Activated CD8-positive, alpha-beta memory T cell treated with anti-CD3 and anti-CD28 coated beads, Interleukin-2, amount 50 U/mL, for 24 hours (primary cell): ENCODE data around the gene PRAC1.

Experiments
- DNase-seq: peaks from one replicate; pipeline ENCODE4 v3.0.0-alpha.2; 2020; ENCODE audit errors: extremely low read depth

The PRAC1 gene

GRCh38 chr17:48704361-48705248 is 17.7 kb downstream of the PRAC1 start:
- no peak for DNase-seq

DNA sequence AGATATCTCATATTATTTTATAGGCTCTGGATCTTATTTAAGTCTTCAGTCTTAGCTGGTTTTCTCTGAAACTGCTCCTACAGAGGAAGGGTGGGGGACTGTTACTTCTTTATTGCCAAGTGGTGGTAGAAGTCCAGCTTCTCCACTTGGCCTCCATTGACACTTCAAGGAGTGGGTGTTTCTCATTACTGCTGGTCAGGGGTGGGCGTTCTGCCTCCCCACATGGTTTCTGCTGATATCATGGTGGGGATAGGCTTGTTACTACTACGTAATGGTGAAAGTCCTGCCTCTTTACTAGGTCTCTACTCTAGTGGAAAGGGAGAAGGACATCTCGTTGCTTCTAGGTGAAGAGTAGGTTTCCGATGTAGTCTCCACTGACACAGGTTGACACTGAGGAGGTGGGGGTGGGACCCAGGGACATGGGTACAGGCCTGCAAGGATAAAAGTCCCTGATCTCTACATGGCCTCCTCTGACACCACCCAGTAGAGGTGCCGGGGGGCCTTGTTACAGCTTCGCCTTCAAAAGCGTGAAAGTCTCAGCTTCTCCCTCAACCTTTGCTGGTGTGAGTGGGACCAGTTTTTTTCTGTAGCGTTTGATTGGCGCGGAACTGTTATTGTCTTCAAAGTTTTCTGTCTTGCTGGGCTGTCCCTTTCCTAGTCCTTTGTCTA is 20.3 kb downstream of the PRAC1 start:
- DNase-seq, result no peak

- no peak for DNase-seq
Observed at GRCh38 chr17:48693178-48693577, 29.1 kb downstream of the PRAC1 start.

DNA sequence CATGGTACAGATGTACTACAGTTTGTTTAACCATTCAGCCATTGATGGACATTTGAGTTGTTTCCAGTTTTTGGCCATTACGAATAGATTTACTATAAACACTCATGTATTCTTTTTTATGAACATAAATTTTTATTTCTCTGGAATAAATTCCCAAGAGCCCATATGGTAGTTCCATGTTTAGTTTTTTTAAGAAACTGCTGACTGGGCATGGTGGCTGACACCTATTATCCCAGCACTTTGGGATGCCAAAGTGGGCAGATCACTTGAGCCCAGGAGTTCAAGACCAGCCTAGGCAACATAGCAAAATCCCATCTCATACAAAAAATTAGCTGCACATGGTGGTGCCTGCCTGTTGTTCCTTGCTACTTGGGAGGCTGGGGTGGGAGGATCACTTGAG is 30.3 kb downstream of the PRAC1 start:
- no peak for DNase-seq

GRCh38 chr17:48690655-48691054 is 31.7 kb downstream of the PRAC1 start:
- no peak for DNase-seq

- no peak for DNase-seq
Observed at GRCh38 chr17:48681609-48682008, 40.7 kb downstream of the PRAC1 start.

- DNase-seq, result no peak
Observed at GRCh38 chr17:48679385-48680096, 42.8 kb downstream of the PRAC1 start.

GRCh38 chr17:48678141-48678971 is 44.0 kb downstream of the PRAC1 start:
- peak; percentile 15 for DNase-seq

GRCh38 chr17:48676963-48677558 is 45.3 kb downstream of the PRAC1 start:
- no peak for DNase-seq

- no peak for DNase-seq
Observed at GRCh38 chr17:48672340-48672739, 50.0 kb downstream of the PRAC1 start.
